Mononuclear cell (primary cell): Measurements from ENCODE around the gene ZNF746. TPM values are rescaled to one million over a fixed set of nuclear protein-coding genes. Genes with fewer than 3 reads are reported as not detected.

Experiments used
- H3K27me3 ChIP-seq: 2 replicates; pipeline ENCODE4 v1.6.0; 2011; ENCODE audit warnings: low read length, control low read depth; ENCODE audit not compliant: insufficient read depth
- H3K4me1 ChIP-seq: 2 replicates; pipeline ENCODE4 v1.5.1; 2011; ENCODE audit warnings: mild to moderate bottlenecking, low read length, control low read depth; ENCODE audit not compliant: insufficient read depth
- H3K4me3 ChIP-seq: 2 replicates; pipeline ENCODE4 v1.5.1; 2011; ENCODE audit warnings: mild to moderate bottlenecking, low read length, moderate library complexity
- H3K9me3 ChIP-seq: 2 replicates; pipeline ENCODE4 v1.5.1; 2011; ENCODE audit warnings: low read depth, mild to moderate bottlenecking, control low read depth, low read length
- total RNA-seq: library from RNA; depleted of rRNA; stranded (reverse); fragments of >200 nt; gene quantifications from one replicate; pipeline ENCODE4 v1.2.3, GENCODE V29; 2012

The ZNF746 gene
- total RNA-seq, 1 donor = 38.1 TPM

DNA sequence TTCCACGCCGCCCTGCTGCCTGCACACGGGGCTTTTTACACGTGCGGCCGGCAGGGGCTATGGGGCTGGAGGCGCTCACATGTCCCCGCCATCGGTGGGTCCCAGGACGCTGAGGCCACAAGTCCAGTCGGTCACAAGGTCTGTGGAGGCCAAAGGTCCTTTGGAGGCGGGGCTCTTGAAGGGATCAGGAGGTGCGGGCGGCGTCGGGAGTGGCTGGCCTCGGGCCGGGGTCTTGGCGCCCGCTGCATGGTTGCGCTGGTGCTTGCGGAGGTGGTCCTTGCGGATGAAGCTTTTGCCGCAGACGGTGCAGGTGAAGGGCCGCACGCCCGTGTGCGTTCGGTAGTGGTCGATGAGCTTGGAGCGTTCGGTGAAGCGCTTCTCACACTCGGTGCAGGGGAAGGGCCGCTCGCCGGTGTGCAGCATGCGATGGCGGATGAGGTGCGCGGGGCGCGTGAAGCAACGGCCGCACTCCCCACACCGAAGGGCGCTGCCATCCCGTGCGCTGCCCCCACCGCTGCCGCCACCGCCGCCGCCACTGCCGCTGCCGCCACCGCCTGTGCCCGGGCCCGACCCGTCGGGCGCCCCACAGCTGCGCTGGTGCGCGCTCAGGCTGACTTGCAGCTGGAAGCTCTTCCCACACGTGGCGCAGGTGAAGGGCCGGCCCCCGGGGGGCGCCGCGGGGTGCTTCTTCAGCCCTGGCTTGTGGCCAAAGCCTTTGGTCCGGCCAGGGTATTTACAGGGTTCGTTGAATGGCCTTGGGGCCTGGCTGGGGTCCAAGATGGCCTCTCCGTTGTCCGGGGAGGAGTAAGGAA, 23.1 kb downstream of the ZNF746 start:
- Histone ChIP-seq H3K27me3 (no peaks in the 10 kb centered on the region), H3K4me3 (no peak overlapping the region), H3K4me1 (no peaks in the 10 kb centered on the region), H3K9me3 (no peaks in the 10 kb centered on the region)

DNA sequence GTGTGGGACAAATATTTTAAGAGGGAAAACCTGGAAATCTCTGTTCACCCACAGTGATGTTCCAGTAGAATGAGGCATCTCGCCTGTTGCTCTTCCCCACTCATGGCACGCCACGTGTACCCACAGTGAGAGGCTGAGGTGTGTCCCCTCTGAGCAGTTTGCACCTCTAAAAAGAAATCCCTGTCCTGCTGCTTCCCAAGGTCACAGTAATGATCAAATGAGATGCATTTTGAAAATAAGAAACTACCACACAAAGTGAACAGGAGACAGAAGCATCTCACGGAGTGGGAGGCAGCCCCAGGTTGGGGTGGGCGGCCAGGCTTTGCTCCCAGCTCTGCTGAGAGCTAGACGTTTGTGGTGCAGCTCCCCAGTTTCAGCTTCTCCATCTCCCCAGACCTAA, 24.4 kb downstream of the ZNF746 start:
- Histone ChIP-seq H3K4me3 (no peak overlapping the region), H3K9me3 (no peaks in the 10 kb centered on the region), H3K27me3 (no peaks in the 10 kb centered on the region), H3K4me1 (no peaks in the 10 kb centered on the region)

DNA sequence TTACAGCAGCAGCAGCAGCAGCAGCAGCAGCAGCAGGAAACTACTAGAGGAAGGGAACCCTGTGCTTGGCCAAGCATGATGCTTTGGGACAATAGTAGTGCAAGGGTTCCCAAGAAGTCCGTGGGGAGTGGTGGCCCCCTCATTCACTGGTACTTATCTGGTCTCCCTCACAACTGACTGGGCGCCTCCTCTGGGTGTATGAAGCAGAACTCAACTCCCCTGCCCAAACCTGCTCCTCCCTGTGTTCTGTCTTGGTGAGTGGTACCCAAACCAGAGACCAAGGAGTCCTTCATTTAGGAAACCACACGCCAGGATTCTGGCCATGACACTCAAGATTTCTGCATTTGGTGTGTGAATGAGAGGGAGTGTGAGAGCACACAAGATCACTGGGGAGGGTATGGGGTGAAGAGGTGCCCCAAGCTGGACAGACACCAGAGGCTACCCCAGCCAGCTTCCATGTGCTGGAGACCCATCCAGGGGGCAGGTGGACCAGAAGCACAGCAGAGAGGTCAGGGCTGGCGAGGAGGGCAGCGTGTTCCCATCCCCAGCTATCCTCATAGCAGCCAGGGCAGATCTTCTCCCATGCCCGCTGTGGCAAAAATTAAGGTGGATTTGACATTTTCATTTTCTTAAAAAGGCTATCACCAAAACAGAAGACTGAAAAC, 26.2 kb downstream of the ZNF746 start:
- no peak overlapping the region for H3K4me3 ChIP-seq
- H3K27me3 ChIP-seq = no peaks in the 10 kb centered on the region
- H3K9me3 ChIP-seq = peaks cover 3% of the 10 kb centered on the region
- no peaks in the 10 kb centered on the region for H3K4me1 ChIP-seq

DNA sequence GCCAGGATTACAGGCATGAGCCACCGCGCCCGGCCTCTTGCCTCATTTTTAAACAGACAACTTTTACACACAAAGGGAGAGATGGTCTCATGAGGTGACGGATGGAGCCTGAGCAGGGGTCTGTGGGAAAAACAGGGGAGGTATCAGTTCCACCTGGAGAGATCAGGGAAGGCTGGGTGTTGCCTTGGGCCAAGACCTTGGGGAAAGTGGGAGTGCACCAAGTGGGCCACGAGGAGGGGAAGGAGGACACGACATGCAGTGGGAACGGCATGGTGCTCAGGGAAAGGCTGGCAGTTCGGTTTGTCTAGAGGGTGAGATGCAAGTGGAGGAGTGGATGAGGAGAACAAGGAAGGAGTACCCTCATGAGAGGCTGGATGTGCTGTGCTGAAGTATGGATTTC, 27.8 kb downstream of the ZNF746 start:
- Histone ChIP-seq H3K4me1 (no peaks in the 10 kb centered on the region), H3K27me3 (peaks cover 3% of the 10 kb centered on the region), H3K4me3 (no peak overlapping the region), H3K9me3 (peaks cover 6% of the 10 kb centered on the region)

GRCh38 chr7:149468208-149468607, 29.4 kb downstream of the ZNF746 start:
- Histone ChIP-seq H3K4me1 (no peaks in the 10 kb centered on the region), H3K9me3 (peaks cover 6% of the 10 kb centered on the region), H3K27me3 (peaks cover 9% of the 10 kb centered on the region), H3K4me3 (no peak overlapping the region)

- no peak overlapping the region for H3K4me3 ChIP-seq
- H3K4me1 ChIP-seq = no peaks in the 10 kb centered on the region
- peaks cover 6% of the 10 kb centered on the region for H3K9me3 ChIP-seq
- peaks cover 12% of the 10 kb centered on the region for H3K27me3 ChIP-seq
These were observed 30.2 kb downstream of the ZNF746 start for GRCh38 chr7:149467321-149467859.

GRCh38 chr7:149466364-149466763, 31.2 kb downstream of the ZNF746 start:
- Histone ChIP-seq H3K9me3 (peaks cover 6% of the 10 kb centered on the region), H3K4me3 (no peak overlapping the region), H3K27me3 (peaks cover 12% of the 10 kb centered on the region), H3K4me1 (peaks cover under 1% of the 10 kb centered on the region)

- Histone ChIP-seq H3K27me3 (peaks cover 17% of the 10 kb centered on the region), H3K9me3 (peaks cover 6% of the 10 kb centered on the region), H3K4me1 (peaks cover 20% of the 10 kb centered on the region), H3K4me3 (no peak overlapping the region)
These were observed 34.0 kb downstream of the ZNF746 start for GRCh38 chr7:149463500-149464161.

DNA sequence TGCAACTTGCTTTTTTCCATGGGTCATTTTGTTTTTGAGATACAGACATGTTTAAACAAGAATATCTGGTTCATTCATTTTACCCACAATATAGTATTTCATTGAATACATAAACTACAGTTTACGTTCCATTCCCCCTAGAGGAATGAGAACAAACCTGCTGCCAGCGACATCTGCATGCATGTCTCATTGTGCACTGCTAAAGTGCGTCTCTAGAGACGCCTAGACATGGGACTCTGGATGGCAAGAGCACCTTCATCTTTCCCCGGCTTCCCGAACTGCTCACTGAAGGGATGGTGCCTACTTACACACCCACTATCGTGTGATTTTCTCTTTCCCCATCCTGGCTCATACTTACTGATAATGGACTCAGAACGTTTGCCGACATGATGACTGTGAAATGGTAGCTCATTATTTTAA, 35.5 kb downstream of the ZNF746 start:
- H3K9me3 ChIP-seq = peaks cover 6% of the 10 kb centered on the region
- peaks cover 26% of the 10 kb centered on the region for H3K4me1 ChIP-seq
- no peak overlapping the region for H3K4me3 ChIP-seq
- peaks cover 17% of the 10 kb centered on the region for H3K27me3 ChIP-seq

DNA sequence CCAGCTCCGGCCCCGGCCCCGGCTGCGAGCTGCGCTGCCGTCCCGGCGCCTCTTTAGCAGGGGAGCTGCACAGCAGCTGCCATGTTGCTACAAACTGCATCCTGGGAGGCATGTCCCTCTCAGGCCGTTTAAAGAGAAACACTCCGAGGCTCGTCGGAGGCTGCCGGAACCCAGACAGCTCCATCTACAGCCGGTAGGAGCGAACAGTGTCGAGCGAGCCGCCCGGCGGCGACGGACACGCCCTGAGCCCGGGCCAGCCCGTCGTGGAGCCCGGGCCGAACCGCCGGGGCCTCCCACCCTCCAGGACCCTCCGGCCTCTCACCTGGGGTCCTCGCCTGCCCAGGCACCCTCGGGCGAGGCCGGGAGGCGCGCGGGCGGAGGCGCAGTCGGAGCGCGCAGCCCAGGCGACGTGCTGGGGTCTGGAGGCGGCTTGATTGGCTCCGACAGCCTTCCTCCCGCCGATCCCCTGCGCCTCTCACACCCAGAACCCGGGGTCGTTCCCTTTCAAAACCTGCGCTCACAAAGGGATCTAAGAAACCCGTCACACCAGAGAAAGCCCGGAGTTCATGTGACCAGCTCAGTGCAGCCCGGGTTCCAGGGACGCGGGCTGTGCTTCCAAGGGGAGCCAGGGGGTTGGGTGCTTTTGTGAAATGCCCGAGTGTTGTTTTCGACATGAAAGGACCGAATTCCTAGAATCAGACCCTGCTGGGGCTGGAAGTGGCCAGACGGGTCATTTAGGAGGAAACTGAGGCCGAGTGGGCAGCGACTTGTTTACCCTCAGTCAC, 36.9 kb downstream of the ZNF746 start, which contains the start of gene ZNF777:
Gene ZNF777, minus strand, starts transcription at position 570 of the 785 bp plus-strand sequence. CDS start 5,040 bp downstream, outside the sequence.
- Histone ChIP-seq H3K4me3 (peak within 1 kb of the TSS; percentile 61), H3K27me3 (peaks cover 17% of the 10 kb centered on the region), H3K9me3 (no peaks in the 10 kb centered on the region), H3K4me1 (peaks cover 26% of the 10 kb centered on the region)

- Histone ChIP-seq H3K4me1 (peaks cover 26% of the 10 kb centered on the region), H3K27me3 (peaks cover 14% of the 10 kb centered on the region), H3K4me3 (peak overlapping the region; percentile 61), H3K9me3 (no peaks in the 10 kb centered on the region)
These were observed 37.8 kb downstream of the ZNF746 start for GRCh38 chr7:149459540-149460452.

DNA sequence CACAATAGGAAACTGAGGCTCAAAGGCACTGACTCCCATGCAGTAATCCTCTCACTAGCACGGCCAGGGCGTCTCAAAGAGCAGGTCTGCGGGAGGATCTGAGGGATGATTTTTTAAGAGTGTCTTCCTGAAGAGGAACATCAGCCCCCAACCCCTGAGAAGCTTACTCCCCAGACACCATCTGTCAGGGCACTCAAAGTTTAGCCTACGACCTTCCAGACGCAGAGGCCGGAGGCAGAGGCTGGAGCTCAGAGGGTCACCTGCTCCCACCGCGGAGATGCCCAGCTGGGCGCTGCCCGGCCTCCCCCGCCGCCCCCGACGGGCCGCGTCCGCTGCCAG, 38.4 kb downstream of the ZNF746 start:
- Histone ChIP-seq H3K4me3 (no peak overlapping the region), H3K4me1 (peaks cover 26% of the 10 kb centered on the region), H3K27me3 (peaks cover 9% of the 10 kb centered on the region), H3K9me3 (no peaks in the 10 kb centered on the region)

DNA sequence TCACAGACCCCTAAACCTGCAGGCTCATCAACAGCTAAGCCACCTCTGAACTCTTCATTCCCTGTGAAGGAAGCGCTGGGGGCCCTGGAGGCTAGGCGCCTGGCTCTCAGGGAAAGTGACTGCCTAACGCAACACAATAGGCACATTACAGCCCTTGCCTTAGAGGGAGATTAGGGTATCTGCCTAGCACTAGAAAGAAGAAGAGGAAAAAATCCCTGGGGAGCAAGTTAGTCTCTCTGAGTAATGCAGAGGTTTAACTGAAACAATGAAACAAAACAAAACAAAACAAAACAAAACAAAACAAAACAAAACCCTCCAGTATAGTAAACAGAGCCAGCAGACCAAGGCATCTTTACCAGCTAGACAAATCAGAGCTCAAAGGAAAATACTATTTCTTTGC, 39.4 kb downstream of the ZNF746 start:
- Histone ChIP-seq H3K27me3 (peaks cover 8% of the 10 kb centered on the region), H3K4me1 (peaks cover 26% of the 10 kb centered on the region), H3K9me3 (no peaks in the 10 kb centered on the region), H3K4me3 (no peak overlapping the region)

DNA sequence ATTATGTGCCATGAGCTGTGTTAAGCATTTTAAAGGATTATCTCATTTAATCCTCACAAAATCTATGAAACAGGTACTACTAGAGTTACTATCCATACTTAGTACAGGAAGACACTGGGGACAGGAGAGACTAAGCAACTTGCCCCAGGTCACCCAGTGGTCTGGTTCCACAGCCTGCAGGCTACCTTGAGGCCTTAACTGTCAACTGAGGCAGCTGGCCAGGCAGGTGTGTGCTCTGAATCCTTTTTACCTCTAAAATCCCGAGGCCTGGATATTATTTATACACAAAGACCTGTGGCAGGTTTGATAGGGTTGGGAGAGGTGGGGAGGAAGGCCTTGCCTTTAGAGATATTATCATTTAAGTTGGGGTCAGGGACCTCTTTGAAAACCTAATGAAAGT, 39.8 kb downstream of the ZNF746 start:
- peaks cover 4% of the 10 kb centered on the region for H3K27me3 ChIP-seq
- H3K9me3 ChIP-seq = no peaks in the 10 kb centered on the region
- H3K4me3 ChIP-seq = no peak overlapping the region
- H3K4me1 ChIP-seq = peaks cover 26% of the 10 kb centered on the region
